GM12878 (cell line): ENCODE data around the gene S100A6. TPM values are rescaled to one million over a fixed set of nuclear protein-coding genes. Genes with fewer than 3 reads are reported as not detected.
"Not testable (repeated sequence)": the region's sequence is repeated elsewhere in the genome, so short reads cannot be mapped to it uniquely, and the experiment has no call there.

Experiments used
- ATAC-seq: fragments of 200-7000 bp; cut with Tn5 transposase; 3 replicates; pipeline ENCODE4 v1.9.1; 2020; ENCODE audit warnings: mild to moderate bottlenecking, moderate library complexity
- BruUV-seq: library from RNA; stranded (reverse); fragments of 400-500 nt; replicated peaks from 2 replicates; lab custom pipeline; 2021; lab: Mats Ljungman, UMichigan
- CTCF ChIA-PET: fragments of 300-600 bp; sonication (Branson Sonifier 250); formaldehyde crosslinking; extraction: SDS; loops from one replicate; lab custom pipeline; 2021; ENCODE audit warnings: inconsistent platforms; lab: Yijun Ruan, JAX
- POLR2A ChIA-PET: fragments of 350-600 bp; formaldehyde crosslinking; extraction: SDS; loops from one replicate; lab custom pipeline; 2021; ENCODE audit warnings: inconsistent platforms; lab: Charles Lee
- RAD21 ChIA-PET: fragments of 300-600 bp; sonication (Branson Sonifier 250); formaldehyde crosslinking; loops from one replicate; lab custom pipeline; 2023; ENCODE audit warnings: antibody characterized with exemption; ENCODE audit not compliant: unreplicated experiment; lab: Charles Lee
- SMC1A ChIA-PET: fragments of 300-600 bp; sonication (Branson Sonifier 250); formaldehyde crosslinking; loops from one replicate; lab custom pipeline; 2023; ENCODE audit not compliant: unreplicated experiment, uncharacterized antibody; lab: Charles Lee
- DNase-seq: peaks from one replicate; pipeline ENCODE4 v3.0.0-alpha.2; 2011; ENCODE audit warnings: low read depth, low spot score
- FAIRE-seq: peaks from 3 replicates; lab custom pipeline; 2011; peaks lifted over from hg19 to GRCh38; lab: Jason Lieb, UNC
- H2AFZ ChIP-seq: 2 replicates; pipeline ENCODE4 v1.6.0; 2011; ENCODE audit warnings: low read depth, low read length, control low read depth; ENCODE audit not compliant: control insufficient read depth
- H3K27ac ChIP-seq: 2 replicates; pipeline ENCODE4 v1.5.1; 2011; ENCODE audit warnings: control low read depth; ENCODE audit not compliant: control insufficient read depth, insufficient read depth
- H3K27me3 ChIP-seq, 2 experiments: replicated peaks in 1 of 2; 2 replicates each; pipeline versions ENCODE4 v1.6.0 to v1.6.1; 2011; ENCODE audit warnings: low read length in 1 of 2; ENCODE audit not compliant: control insufficient read depth in 2 of 2, insufficient read depth in 2 of 2
- H3K36me3 ChIP-seq, 2 experiments: 2 replicates each; pipeline ENCODE4 v1.5.1; 2011; ENCODE audit warnings: low read length in 1 of 2; ENCODE audit not compliant: control insufficient read depth in 2 of 2, insufficient read depth in 2 of 2
- H3K4me1 ChIP-seq: 2 replicates; pipeline ENCODE4 v1.6.1; 2011; ENCODE audit warnings: mild to moderate bottlenecking, low read length, moderate library complexity, mixed read lengths; ENCODE audit not compliant: control insufficient read depth, insufficient read depth
- H3K4me2 ChIP-seq: 2 replicates; pipeline ENCODE4 v1.6.0; 2011; ENCODE audit warnings: control low read depth; ENCODE audit not compliant: control insufficient read depth, insufficient read depth
- H3K4me3 ChIP-seq: fragments of 200-600 bp; sonication (generic); 2 replicates; pipeline ENCODE4 v1.5.1; 2016
- H3K79me2 ChIP-seq: 2 replicates; pipeline ENCODE4 v1.6.0; 2011; ENCODE audit warnings: low read length; ENCODE audit not compliant: control insufficient read depth, insufficient read depth
- H3K9ac ChIP-seq: 2 replicates; pipeline ENCODE4 v1.8.0; 2011; ENCODE audit warnings: low read length, control low read depth, mixed read lengths; ENCODE audit not compliant: control insufficient read depth, insufficient read depth
- H3K9me3 ChIP-seq: replicated peaks from 3 replicates; pipeline ENCODE4 v1.5.1; 2011; ENCODE audit warnings: mild to moderate bottlenecking, low read length; ENCODE audit not compliant: control insufficient read depth, insufficient read depth
- H4K20me1 ChIP-seq: 2 replicates; pipeline ENCODE4 v1.6.0; 2011; ENCODE audit not compliant: control insufficient read depth, insufficient read depth
- ASH2L ChIP-seq: fragments of 300-600, 200-600 bp; sonication (generic); IDR thresholded peaks from 2 replicates; pipeline ENCODE4 v1.6.1; 2017; ENCODE audit warnings: low read depth, mild to moderate bottlenecking, borderline replicate concordance
- EZH2 ChIP-seq: IDR thresholded peaks from 2 replicates; pipeline ENCODE4 v1.6.1; 2012; ENCODE audit warnings: low read depth, mild to moderate bottlenecking, control low read depth, inconsistent platforms, low read length, borderline replicate concordance; ENCODE audit not compliant: control insufficient read depth
- KDM1A ChIP-seq: fragments of 200-600 bp; sonication (generic); IDR thresholded peaks from 2 replicates; pipeline ENCODE4 v1.6.1; 2016; ENCODE audit warnings: borderline replicate concordance
- MEF2A ChIP-seq: IDR thresholded peaks from 2 replicates; pipeline ENCODE4 v1.6.1; 2011; ENCODE audit warnings: low read depth, mild to moderate bottlenecking, low read length, moderate library complexity; ENCODE audit not compliant: insufficient read depth
- MEF2B ChIP-seq: fragments of 450-650 bp; IDR thresholded peaks from 2 replicates; pipeline ENCODE4 v1.6.1; 2018; ENCODE audit warnings: mild to moderate bottlenecking, moderate library complexity; ENCODE audit not compliant: partially characterized antibody, poor library complexity, severe bottlenecking
- MTA2 ChIP-seq: fragments of 450-650 bp; IDR thresholded peaks from 2 replicates; pipeline ENCODE4 v1.6.1; 2016; ENCODE audit warnings: low read depth, mild to moderate bottlenecking, moderate library complexity
- NFXL1 ChIP-seq: fragments of 450-650 bp; IDR thresholded peaks from 2 replicates; pipeline ENCODE4 v1.6.1; 2017; ENCODE audit warnings: antibody characterized with exemption, mild to moderate bottlenecking, borderline replicate concordance
- PAX5 ChIP-seq: IDR thresholded peaks from 2 replicates; pipeline ENCODE4 v1.6.1; 2011; ENCODE audit warnings: low read depth, low read length, borderline replicate concordance
- WGBS: methylation state at CpG from one replicate; pipeline ENCODE4 v1.1.6; 2016; ENCODE audit warnings: low lambda C conversion rate; ENCODE audit not compliant: insufficient replicate concordance, insufficient coverage; ENCODE audit errors: missing lambda C conversion rate; 5-methylcytosine and 5-hydroxymethylcytosine counted together
- in situ Hi-C: fragments of 300-500 bp; cut with MboI; formaldehyde crosslinking; loops from 9 replicates; pipeline ENCODE4 v1.14.3; 2018; ENCODE audit warnings: mixed read lengths
- intact Hi-C: fragments of 100-400 bp; cut with micrococcal nuclease; formaldehyde crosslinking; loops from one replicate; pipeline ENCODE4 v1.14.2; 2022; ENCODE audit not compliant: unreplicated experiment
- polyA plus RNA-seq, 11 experiments: library from polyadenylated mRNA; depleted of rRNA in 4 of 11; unstranded in 6 of 11; stranded (reverse) in 5 of 11; fragments of >200 nt; fragmentation: Nextera tagmentation in 4 of 11; fragmentation: Illumina TruSeq in 1 of 11; extraction: Ambion mirVana in 4 of 11; extraction: Trizol in 1 of 11; gene quantifications; 1 replicate in 1 of 11; 2 replicates in 10 of 11; pipeline versions ENCODE4 v1.2.1 to v1.2.3, GENCODE V29; 2011 to 2016; ENCODE audit warnings: inconsistent platforms in 2 of 11, missing spikeins in 2 of 11, low read depth in 1 of 11
- total RNA-seq, 4 experiments: library from RNA; depleted of rRNA in 3 of 4; stranded (reverse); fragments of >200 nt in 3 of 4; fragmentation: Illumina TruSeq in 1 of 4; extraction: Trizol in 1 of 4; gene quantifications; 2 replicates each; pipeline versions ENCODE4 v1.2.1 to v1.2.3, GENCODE V29; 2013 to 2021
- TF ChIP-seq, protein P1 (sequence below): IDR thresholded peaks from 2 replicates; pipeline ENCODE4 v1.6.1; 2011; ENCODE audit warnings: mild to moderate bottlenecking, low read depth, low read length, moderate library complexity; ENCODE audit not compliant: insufficient replicate concordance
- TF ChIP-seq, protein P2 (sequence below): IDR thresholded peaks from 2 replicates; pipeline ENCODE4 v1.6.1; 2012; ENCODE audit warnings: low read depth, low read length, improper control_type of control experiment

Gene S100A6
- total and polyA plus RNA-seq, 10 of the 15 experiments (the other 5 are each of a cell fraction or from before 2014, with no cell fraction given): 7.2 to 121 (median 45.7) TPM

DNA sequence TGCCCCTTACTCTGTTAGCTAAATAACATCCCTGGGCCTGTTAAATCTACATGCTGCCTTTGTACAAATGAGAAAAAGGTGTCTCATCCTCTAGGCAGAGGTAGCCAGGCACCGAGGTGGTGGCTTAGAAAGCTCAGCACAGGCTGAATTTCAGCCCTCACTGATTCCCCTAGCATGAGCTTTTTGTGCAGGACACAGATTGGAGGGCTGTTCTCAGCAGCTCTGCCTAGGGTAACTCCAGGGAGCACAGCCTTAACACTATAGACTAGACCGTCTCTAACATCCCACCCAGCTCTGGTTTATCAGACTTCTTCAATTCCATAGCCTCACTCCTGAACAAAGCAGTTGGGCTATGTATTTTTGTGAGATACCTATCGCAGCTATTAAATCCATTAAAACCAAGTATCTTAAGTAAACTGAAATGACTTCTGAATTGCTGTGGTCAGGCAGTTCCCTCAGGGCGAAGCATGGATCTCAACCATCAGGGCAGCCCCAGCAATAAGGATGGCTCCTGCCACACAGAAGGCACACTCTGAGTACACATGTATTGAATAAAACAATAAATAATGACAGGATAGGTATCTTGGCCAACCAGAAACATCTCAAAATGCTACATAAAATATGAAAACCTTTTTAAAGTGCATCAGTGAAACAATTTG lies 14.8 kb downstream of the S100A6 start:
- no peak overlapping the region for H3K4me3 ChIP-seq
- no peak for TF ChIP-seq MTA2
- no peak for TF ChIP-seq KDM1A
- no peak for TF ChIP-seq MEF2B
- no peak for TF ChIP-seq ASH2L
- no peak for TF ChIP-seq PAX5
- TF ChIP-seq, protein P1, sequence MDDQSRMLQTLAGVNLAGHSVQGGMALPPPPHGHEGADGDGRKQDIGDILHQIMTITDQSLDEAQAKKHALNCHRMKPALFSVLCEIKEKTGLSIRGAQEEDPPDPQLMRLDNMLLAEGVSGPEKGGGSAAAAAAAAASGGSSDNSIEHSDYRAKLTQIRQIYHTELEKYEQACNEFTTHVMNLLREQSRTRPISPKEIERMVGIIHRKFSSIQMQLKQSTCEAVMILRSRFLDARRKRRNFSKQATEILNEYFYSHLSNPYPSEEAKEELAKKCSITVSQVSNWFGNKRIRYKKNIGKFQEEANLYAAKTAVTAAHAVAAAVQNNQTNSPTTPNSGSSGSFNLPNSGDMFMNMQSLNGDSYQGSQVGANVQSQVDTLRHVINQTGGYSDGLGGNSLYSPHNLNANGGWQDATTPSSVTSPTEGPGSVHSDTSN: no peak
- TF ChIP-seq, protein P2, sequence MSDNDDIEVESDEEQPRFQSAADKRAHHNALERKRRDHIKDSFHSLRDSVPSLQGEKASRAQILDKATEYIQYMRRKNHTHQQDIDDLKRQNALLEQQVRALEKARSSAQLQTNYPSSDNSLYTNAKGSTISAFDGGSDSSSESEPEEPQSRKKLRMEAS: no peak
- TF ChIP-seq MEF2A: no peak
- no peak for TF ChIP-seq NFXL1
- no peak for TF ChIP-seq EZH2
- no peaks in the 10 kb centered on the region for H4K20me1 ChIP-seq
- in situ Hi-C loops (no loop called here), intact Hi-C loops (no loop called here)
- H3K9ac ChIP-seq: no peak overlapping the region
- H3K27ac ChIP-seq: no peak overlapping the region
- ATAC-seq (no peak), DNase-seq (no peak), FAIRE-seq (no peak)
- 45% methylated on average over 4 of the region's 4 CpGs for WGBS
- H3K36me3 ChIP-seq: no peaks in the 10 kb centered on the region
- SMC1A ChIA-PET: interaction anchor here (0.7 to 2.8 kb wide), 13 partner anchors 11 to 95 kb away, joined by 3 to 17 read pairs (median 3); partner anchors contain the start of genes S100A14 and S100A5
- no peaks in the 10 kb centered on the region for H3K79me2 ChIP-seq
- no peak overlapping the region for H3K4me2 ChIP-seq
- H2AFZ ChIP-seq: no peak overlapping the region
- CTCF ChIA-PET: interaction anchor here (0.6 to 2.2 kb wide), 12 partner anchors 9 to 58 kb away, joined by 3 to 14 read pairs (median 4); partner anchors contain the start of gene S100A2
- 0 out of 4 replicates have a peak, but pooled peaks cover 0 to 3% of the 10 kb centered on the region in 2 experiments for H3K27me3 ChIP-seq
- BruUV-seq: no TSS peak
- RAD21 ChIA-PET: interaction anchor here (1.0 to 1.2 kb wide), 2 partner anchors 10 to 45 kb away, joined by 3 to 4 read pairs; partner anchors contain the start of gene S100A2
- no peaks in the 10 kb centered on the region for H3K4me1 ChIP-seq
- no peaks in the 10 kb centered on the region for H3K9me3 ChIP-seq
- POLR2A ChIA-PET: interaction anchor here (1.1 kb wide), 1 partner anchor 15 kb away, joined by 4 read pairs; the partner anchor contains the start of gene S100A6

- H3K27ac ChIP-seq, H3K4me1 ChIP-seq, H3K4me3 ChIP-seq, H2AFZ ChIP-seq, H3K79me2 ChIP-seq, intact Hi-C loops, H3K9ac ChIP-seq, FAIRE-seq, H3K9me3 ChIP-seq, in situ Hi-C loops, BruUV-seq, H3K27me3 ChIP-seq, H4K20me1 ChIP-seq, DNase-seq, ATAC-seq, H3K4me2 ChIP-seq, H3K36me3 ChIP-seq: not testable (repeated sequence)
- CTCF ChIA-PET: interaction anchor here (0.6 to 2.2 kb wide), 11 partner anchors 9 to 58 kb away, joined by 3 to 14 read pairs (median 4); partner anchors contain the start of gene S100A2
- WGBS: 44% methylated on average over 4 of the region's 5 CpGs
- SMC1A ChIA-PET: interaction anchor here (0.7 to 2.8 kb wide), 11 partner anchors 10 to 96 kb away, joined by 3 to 17 read pairs (median 4); partner anchors contain the start of gene S100A14
- RAD21 ChIA-PET: interaction anchor here (1.0 to 1.2 kb wide), 2 partner anchors 10 to 46 kb away, joined by 3 to 4 read pairs; partner anchors contain the start of gene S100A2
- POLR2A ChIA-PET: interaction anchor here (1.1 kb wide), 1 partner anchor 15 kb away, joined by 4 read pairs; the partner anchor contains the start of gene S100A6
Measured at GRCh38 chr1:153520137-153520691, 15.6 kb downstream of the S100A6 start.
